ENCODE data around the gene DNMT3A. TPM values are rescaled to one million over a fixed set of nuclear protein-coding genes. Genes with fewer than 3 reads are reported as not detected.

Gene DNMT3A
- total RNA-seq, 4 donors from 2014 or later: 16.1 to 33.7 (median 21.0) TPM

GRCh38 chr2:25369439-25369838 lies 27.7 kb upstream of the DNMT3A start:
- in situ Hi-C loops (cut with MboI; ENCODE audit: low pct_ligation_motif_present in 1 of 4, low pct_unique_long_range_greater_than_20kb in 1 of 4, low sequenced_read_pairs in 3 of 4): loop anchor here in 2 of 4 donors (25.0 kb wide), 1 partner anchor 143 kb away; no protein-coding TSS in a partner anchor
- TF ChIP-seq CTCF (IDR thresholded peaks at IDR 0.05) (no peak), POLR2AphosphoS5 (IDR thresholded peaks at IDR 0.05) (no peak), POLR2A (IDR thresholded peaks at IDR 0.05) (no peak), EP300 (IDR thresholded peaks at IDR 0.05; ENCODE audit: low read depth) (no peak)
- WGBS, 2 donors (ENCODE audit: low coverage in 1 of 2): 74 to 100% methylated on average over 1 to 4 of the region's 4 CpGs

GRCh38 chr2:25368660-25369059 lies 26.9 kb upstream of the DNMT3A start:
- Histone ChIP-seq H3K4me1 (no peaks in the 10 kb centered on the region), H3K27me3 (no peaks in the 10 kb centered on the region), H3K9me3 (no peaks in the 10 kb centered on the region), H3K36me3 (no peaks in the 10 kb centered on the region), H3K4me3 (no peak overlapping the region), H3K27ac (no peak overlapping the region)
- 76 to 86% methylated on average over 4 of the region's 4 CpGs for WGBS, 2 donors (ENCODE audit: low coverage in 1 of 2)
- DNase-seq: no peak
- in situ Hi-C loops (cut with MboI; ENCODE audit: low pct_ligation_motif_present in 1 of 4, low pct_unique_long_range_greater_than_20kb in 1 of 4, low sequenced_read_pairs in 3 of 4) (loop anchor here in 2 of 4 donors (25.0 kb wide), 1 partner anchor 144 kb away; no protein-coding TSS in a partner anchor), intact Hi-C loops (cut with DNase I; ENCODE audit: low total_unique reads) (loop anchor here (2.0 to 10.0 kb wide), 2 partner anchors 22 to 156 kb away; no protein-coding TSS in a partner anchor)
- TF ChIP-seq POLR2A (IDR thresholded peaks at IDR 0.05) (no peak), CTCF (IDR thresholded peaks at IDR 0.05) (no peak), EP300 (IDR thresholded peaks at IDR 0.05; ENCODE audit: low read depth) (no peak), POLR2AphosphoS5 (IDR thresholded peaks at IDR 0.05) (no peak)

More at GRCh38 chr2:25369439-25369838, 27.7 kb upstream of the DNMT3A start:
- Histone ChIP-seq H3K9me3 (no peaks in the 10 kb centered on the region), H3K27ac (no peak overlapping the region), H3K4me3 (no peak overlapping the region), H3K36me3 (no peaks in the 10 kb centered on the region), H3K4me1 (no peaks in the 10 kb centered on the region), H3K27me3 (no peaks in the 10 kb centered on the region)
- intact Hi-C loops (cut with DNase I; ENCODE audit: low total_unique reads): loop anchor here (2.0 to 10.0 kb wide), 2 partner anchors 23 to 155 kb away; no protein-coding TSS in a partner anchor
- DNase-seq: no peak

GRCh38 chr2:25367296-25367695 lies 25.6 kb upstream of the DNMT3A start:
- 93% methylated on average over 9 of the region's 9 CpGs; no CpG with 5 or more reads in 1 of the 2 donors for WGBS, 2 donors (ENCODE audit: low coverage in 1 of 2)

More at GRCh38 chr2:25367296-25367695, 25.6 kb upstream of the DNMT3A start:
- DNase-seq: no peak
- no peaks in the 10 kb centered on the region for H3K27me3 ChIP-seq
- H3K36me3 ChIP-seq: no peaks in the 10 kb centered on the region
- H3K4me1 ChIP-seq: peaks cover 0 to 8% (median 7%) of the 10 kb centered on the region in 4 donors
- H3K9me3 ChIP-seq: no peaks in the 10 kb centered on the region
- no peak overlapping the region for H3K4me3 ChIP-seq
- no peak for TF ChIP-seq POLR2A (IDR thresholded peaks at IDR 0.05)
- no peak for TF ChIP-seq POLR2AphosphoS5 (IDR thresholded peaks at IDR 0.05)
- TF ChIP-seq CTCF (IDR thresholded peaks at IDR 0.05): no peak
- TF ChIP-seq EP300 (IDR thresholded peaks at IDR 0.05; ENCODE audit: low read depth): no peak
- no peak overlapping the region for H3K27ac ChIP-seq
- in situ Hi-C loops (cut with MboI; ENCODE audit: low pct_ligation_motif_present in 1 of 4, low pct_unique_long_range_greater_than_20kb in 1 of 4, low sequenced_read_pairs in 3 of 4): loop anchor here in 2 of 4 donors (25.0 kb wide), 1 partner anchor 145 kb away; no protein-coding TSS in a partner anchor
- intact Hi-C loops (cut with DNase I; ENCODE audit: low total_unique reads): loop anchor here (10.0 kb wide), 1 partner anchor 158 kb away; no protein-coding TSS in a partner anchor
